Activated naive CD8-positive, alpha-beta T cell treated with anti-CD3 and anti-CD28 coated beads, Interleukin-2, amount 50 U/mL, for 16 hours (primary cell): ENCODE measurements around the gene KRTAP12-3.
"Not testable (repeated sequence)": the region's sequence is repeated elsewhere in the genome, so short reads cannot be mapped to it uniquely, and the experiment has no call there.

ENCODE experiments used
- DNase-seq: peaks from one replicate; pipeline ENCODE4 v3.0.0-alpha.2; 2020; ENCODE audit warnings: low read depth, low spot score

Gene KRTAP12-3

GRCh38 chr21:44650973-44651675, 6.6 kb upstream of the KRTAP12-3 start:
- DNase-seq: no peak

DNA sequence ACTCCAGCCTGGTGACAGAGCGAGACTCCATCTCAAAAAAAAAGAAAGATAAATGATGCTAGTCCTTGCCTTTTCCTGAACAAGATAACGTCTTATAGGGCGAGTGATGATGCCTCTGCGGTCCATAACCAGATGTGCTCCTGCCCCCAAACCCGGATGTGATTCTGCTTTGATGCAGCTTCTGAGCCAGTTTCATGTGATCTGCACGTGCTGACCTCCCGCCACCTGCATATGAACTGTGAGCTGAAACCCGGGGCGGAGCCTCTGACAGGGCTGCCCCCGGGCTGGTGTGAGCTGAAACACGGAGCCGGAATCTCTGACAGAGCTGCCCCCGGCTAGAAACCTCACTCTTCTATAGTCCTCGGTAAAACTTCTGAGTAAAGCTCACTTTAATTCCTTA, 4.6 kb upstream of the KRTAP12-3 start:
- no peak for DNase-seq

DNA sequence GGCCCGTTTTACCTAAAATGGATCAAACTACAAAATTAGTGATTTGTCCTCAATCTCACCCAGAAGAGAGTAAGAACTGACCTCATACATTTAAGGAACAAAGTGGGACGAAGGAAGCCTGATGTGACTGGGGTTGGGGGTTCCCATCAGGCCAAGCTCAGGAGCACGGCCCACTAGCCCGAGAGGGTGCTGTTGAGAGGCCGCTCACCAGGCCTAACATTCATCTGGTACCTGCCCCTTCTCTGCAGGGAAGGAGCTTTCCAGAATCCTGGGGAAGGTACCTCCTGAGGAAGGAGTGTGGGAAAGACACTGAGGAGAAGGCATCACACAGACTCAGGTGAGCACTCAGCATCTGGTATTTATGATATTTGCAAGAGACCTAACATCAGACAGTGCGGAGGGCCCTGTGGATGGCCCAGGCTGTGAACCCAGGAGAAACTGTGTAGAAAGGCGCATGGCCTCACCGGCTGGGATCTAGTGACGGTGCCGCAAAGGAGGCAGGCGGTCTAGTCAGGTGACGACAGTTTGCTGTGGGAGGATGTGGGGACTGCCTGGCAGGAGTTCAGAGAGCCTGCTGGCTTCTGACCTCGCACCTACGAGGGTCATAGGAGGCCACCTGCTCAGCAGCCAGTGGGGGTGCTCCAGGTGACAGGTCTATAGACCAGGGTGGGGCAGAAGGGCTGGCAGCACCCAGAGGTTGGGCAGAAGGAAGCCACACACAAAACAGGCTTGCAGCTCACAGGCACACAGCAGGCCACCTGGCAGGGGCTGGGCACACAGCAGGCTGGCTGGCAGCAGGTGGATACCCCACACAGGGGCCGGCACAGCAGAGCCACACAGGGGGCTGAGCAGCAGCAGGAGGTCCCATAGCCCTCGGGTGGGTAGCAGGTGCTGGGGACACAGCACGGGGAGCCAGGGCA, 3.8 kb upstream of the KRTAP12-3 start:
- no peak for DNase-seq

DNA sequence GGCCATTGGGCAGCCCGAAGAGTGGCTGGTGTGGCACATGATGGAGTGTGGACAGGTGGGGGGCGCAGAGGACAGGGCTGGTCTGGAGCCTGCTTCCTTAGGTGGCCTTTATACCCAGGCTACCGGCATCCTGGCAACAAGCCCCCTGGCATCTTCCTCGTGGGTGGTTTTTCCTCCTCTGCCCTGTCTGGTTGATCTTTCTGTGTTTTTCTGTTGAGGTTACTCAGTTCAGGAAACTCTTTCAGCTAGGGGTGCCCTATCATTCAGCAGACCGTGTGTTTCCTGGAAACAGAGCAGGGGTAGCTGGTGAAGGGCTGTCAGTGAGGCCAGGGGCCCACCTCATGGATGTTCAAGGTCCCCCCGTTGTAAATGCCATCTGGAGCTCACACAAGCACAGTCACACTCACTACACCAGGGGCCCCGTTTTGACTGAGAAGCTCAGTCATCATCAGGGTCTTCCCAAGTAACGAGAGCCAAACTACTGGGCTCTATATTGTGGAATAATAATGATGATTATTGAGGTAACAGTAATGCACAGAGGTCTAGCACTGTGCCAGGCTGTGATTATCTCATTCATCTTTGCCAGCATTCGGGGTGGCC, 3.1 kb upstream of the KRTAP12-3 start, which contains the start of gene KRTAP12-4:
KRTAP12-4 (minus strand) TSS at position 84 of the 600 bp plus-strand sequence; CDS start at position 39, 45 bp downstream.
- DNase-seq: no peak

DNA sequence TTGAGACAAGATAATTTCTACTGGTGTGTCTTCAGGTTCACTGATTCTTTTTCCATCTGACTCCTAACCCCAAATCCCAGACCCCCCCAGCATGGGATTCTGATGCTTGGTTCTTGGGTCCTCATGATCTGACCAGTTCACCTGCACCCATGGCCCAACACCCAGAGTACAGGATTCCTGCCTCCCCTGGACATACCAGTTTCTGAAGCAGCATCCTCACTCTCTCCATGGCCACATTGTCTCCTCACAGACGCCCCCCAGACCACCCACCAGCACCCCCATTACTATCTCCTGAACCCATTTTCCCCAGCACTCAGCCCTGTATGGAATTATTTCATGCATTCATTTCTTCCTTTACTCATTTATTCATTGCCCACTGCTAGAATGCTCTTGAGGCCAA, 864 bp upstream of the KRTAP12-3 start:
- no peak for DNase-seq

DNA sequence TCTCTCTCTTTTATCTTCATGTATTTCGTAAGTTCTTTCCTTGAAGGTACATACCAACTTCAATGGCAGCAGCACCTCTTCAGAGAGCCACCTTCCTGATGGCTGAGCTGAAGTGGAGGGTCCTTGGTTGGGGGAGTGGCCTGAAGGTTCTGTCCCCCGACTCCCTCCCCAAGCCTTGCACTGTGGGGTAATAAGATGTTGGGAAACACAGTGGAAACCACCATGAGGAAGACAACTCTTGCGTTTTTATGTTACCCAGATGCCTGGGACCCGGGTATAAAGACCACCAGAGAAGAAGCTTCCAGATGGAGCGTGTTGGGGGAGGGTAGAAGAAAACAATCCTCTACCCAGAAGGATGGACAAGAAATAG, 794 bp downstream of the KRTAP12-3 start:
- DNase-seq: no peak

DNA sequence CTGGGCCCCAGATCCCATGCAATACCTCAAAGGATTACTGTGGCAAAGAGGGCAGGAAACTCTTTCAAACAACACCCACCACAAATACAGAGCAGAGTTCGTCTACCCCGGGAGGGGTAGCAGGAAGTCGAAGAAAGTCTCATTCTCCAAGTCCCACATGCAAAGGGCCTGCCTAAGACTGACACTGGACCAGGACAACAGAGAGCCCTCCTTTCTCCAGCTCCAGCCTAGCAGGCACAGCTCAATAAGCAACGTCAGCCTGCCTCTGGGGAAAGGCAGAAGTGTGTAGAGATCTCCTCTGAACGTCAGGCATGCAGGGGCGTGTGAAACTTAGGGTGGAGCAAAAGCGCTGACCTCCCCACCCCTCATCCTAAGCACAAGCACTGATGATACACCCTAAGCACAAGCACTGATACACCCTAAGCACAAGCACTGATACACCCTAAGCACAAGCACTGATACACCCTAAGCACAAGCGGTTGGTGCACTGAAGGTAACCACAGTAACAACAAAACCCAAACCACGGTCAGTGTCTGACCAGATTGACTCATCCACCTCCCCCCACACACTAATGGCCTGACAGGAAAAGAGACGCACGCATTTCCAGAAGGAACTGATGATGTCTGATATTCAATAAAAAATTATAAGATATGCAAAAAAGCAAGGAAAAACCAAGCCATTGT, 1.3 kb downstream of the KRTAP12-3 start:
- no peak for DNase-seq

DNA sequence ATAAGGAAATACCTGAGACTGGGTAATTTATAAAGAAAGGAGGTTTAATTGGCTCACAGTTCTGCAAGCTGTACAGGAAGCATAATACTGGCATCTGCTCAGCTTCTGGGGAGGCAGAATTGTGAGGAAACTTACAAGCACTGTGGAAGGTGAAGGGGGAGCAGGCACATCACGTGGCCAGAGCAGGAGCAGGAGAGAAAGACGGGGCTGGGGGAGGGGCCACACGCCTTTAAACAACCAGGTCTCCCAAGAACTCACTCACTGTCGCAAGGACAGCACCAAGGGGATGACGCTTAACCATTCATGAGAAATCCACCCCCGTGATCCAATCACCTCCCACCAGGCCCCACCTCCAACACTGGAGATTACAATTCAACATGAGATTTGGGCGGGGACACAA, 3.8 kb downstream of the KRTAP12-3 start:
- not testable (repeated sequence) for DNase-seq

- DNase-seq: no peak
Measured at GRCh38 chr21:44664691-44665090, 7.0 kb downstream of the KRTAP12-3 start.

DNA sequence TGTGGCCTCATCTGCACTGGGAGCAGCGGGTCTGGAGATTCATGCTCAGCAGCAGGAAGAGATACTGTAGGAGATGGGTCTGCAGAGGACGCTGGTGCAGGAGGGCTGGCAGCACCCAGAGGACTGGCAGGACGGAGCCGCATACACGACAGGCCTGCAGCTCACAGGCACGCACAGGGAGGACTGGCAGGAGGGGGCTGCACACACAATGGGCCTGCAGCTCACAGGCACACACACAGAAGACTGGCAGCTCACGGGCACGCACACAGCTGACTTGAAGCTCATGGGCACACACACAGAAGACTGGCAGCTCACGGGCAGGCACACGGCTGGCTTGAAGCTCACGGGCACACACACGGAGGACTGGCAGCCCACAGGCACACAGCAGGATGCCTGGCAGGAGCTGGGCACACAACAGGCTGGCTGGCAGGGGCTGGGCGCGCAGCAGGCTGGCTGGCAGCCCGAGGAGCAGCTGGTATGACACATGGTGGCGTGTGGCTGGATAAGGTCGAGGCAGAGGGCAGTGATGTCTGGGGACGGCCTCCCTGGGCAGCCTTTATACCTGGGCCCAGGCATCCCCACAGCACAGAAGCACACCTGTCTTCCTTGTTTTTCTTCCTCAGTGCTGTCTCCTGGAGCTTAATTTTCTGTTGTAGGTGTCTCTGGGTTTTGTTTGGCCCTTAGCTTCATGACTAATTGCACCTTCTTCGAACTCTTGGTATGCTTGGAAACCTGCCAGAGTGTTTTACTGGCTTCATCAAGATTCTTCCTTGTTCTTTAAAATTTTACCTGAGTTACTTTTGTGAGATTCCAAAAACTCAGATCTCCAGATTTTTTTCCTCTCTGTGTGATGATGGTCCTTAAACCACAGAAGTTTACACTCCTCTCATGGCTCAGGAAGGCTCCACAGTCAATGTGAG, 8.9 kb downstream of the KRTAP12-3 start, which contains the start of gene KRTAP12-2:
KRTAP12-2 (minus strand) TSS at position 527 of the 920 bp plus-strand sequence; CDS start at position 486, 41 bp downstream.
- DNase-seq: no peak

DNA sequence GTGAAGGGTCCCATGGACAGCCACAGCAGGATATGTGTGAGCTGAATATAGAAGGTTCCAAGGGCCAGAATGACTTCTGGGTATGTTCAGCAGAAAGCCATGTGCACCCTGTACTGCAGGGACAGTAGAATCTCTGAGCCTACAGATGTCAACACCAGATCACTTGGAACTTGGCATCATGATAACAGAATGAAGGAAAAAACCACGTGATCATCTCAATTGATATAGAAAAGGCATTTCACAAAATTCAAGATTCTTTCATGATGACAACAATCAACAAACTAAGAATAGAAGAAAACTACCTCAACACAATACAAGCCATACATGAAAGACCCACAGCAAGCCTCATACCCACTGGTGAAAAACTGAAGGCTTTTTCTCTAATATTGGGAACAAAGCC, 9.9 kb downstream of the KRTAP12-3 start:
- no peak for DNase-seq

GRCh38 chr21:44670642-44671432, 13.1 kb downstream of the KRTAP12-3 start:
- no peak for DNase-seq

DNA sequence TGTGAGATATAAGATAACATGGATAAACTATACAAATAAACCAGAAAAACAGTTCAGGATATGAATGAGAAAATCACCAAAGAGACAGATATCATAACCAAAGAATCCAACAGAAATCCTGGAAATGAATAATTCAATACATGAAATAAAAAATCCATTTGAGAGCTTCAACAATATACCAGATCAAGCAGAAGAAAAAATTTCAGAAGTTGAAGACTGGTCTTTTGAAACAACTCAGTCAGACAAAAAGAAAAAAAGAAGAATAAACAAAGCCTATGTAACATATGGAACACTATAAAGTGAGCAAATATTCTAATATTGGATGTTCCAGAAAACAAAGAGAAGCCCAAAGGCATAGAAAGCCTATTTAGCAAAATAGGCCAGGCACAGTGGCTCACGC, 14.2 kb downstream of the KRTAP12-3 start:
- DNase-seq: no peak

DNA sequence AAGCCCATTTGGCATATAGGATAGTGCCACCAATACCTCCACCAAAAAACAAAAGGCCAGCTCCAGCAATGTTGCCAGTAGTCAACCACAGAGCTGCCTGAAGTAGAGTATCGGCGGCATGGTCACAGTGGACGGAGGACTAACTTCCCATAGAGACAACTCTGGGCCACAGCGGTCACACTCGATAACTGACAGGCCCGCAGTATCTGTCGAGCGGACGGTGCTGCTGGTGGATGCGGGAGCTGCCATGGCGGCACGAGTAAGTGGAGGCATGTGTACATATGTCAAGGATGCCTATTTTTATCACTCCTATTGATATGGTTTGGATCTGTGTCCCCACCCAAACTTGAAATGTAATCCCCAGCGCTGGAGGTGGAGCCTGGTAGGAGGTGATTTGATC, 20.1 kb downstream of the KRTAP12-3 start:
- DNase-seq: no peak

GRCh38 chr21:44681152-44681551, 23.4 kb downstream of the KRTAP12-3 start:
- DNase-seq: no peak

DNA sequence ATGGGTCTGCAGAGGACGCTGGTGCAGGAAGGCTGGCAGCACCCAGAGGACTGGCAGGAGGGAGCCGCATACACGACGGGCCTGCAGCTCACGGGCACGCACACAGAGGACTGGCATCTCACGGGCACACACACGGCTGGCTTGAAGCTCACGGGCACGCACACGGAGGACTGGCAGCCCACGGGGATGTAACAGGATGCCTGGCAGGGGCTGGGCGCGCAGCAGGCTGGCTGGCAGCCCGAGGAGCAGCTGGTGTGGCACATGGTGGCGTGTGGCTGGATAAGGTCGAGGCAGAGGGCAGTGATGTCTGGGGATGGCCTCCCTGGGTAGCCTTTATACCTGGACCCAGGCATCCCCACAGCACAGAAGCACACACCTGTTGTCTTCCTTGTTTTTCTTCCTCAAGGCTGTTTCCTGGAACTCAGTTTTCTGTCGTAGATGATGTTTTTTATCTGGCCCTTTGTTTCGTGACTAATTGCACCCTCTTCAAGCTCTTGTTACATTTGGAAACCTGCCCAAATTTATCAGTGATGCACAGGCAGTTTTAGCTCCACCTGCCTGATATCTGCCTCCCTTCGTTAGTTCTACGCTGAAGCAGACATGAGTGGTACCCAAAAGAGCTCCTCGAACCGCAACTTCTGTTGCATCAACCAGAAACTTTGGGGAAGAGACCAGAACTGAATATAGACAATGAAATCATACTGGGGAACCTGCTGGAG, 24.3 kb downstream of the KRTAP12-3 start, which contains the start of gene KRTAP12-1:
KRTAP12-1 (minus strand) TSS at position 303 of the 719 bp plus-strand sequence; CDS start at position 263, 40 bp downstream.
- DNase-seq: no peak

GRCh38 chr21:44682580-44683151, 24.9 kb downstream of the KRTAP12-3 start:
- no peak for DNase-seq

GRCh38 chr21:44684077-44684476, 26.3 kb downstream of the KRTAP12-3 start:
- no peak for DNase-seq

GRCh38 chr21:44684483-44684882, 26.8 kb downstream of the KRTAP12-3 start:
- DNase-seq: no peak
